Measurements from ENCODE around the gene TOMM7. TPM values are rescaled to one million over a fixed set of nuclear protein-coding genes. Genes with fewer than 3 reads are reported as not detected.
A peak's percentile ranks its signal among the peaks of the same experiment; 100 is the strongest.

Gene TOMM7
- total RNA-seq, 2 donors from 2014 or later = 335 to 356 TPM

- no peak overlapping the region for H3K4me3 Mint-ChIP-seq
- Histone ChIP-seq H3K27ac (ENCODE audit: low read depth, low read length) (peak overlapping the region; percentile 40), H3K36me3 (ENCODE audit: control insufficient read depth, insufficient read depth, low read length) (peaks cover 42% of the 10 kb centered on the region), H3K4me3 (ENCODE audit: low read length) (no peak overlapping the region), H3K9me3 (ENCODE audit: control insufficient read depth, low read length) (no peaks in the 10 kb centered on the region), H3K27me3 (ENCODE audit: control insufficient read depth, insufficient read depth, low read length, poor library complexity, severe bottlenecking) (no peaks in the 10 kb centered on the region), H3K9ac (ENCODE audit: extremely low read depth, low read length, poor library complexity, severe bottlenecking) (peak overlapping the region; percentile 49), H3K4me1 (ENCODE audit: control insufficient read depth, insufficient read depth, low read length) (peaks cover 37% of the 10 kb centered on the region)
- 86% methylated on average over 1 of the region's 1 CpG; no CpG with 5 or more reads in 1 of the 2 experiments for WGBS, 2 experiments (ENCODE audit: insufficient coverage in 1 of 2, insufficient read length in 1 of 2)
- TF ChIP-seq CTCF (conservative IDR thresholded peaks at IDR 0.05) = no peak
- H3K27me3 Mint-ChIP-seq (ENCODE audit: insufficient read depth) = no peaks in the 10 kb centered on the region
- peaks cover 78% of the 10 kb centered on the region for H3K4me1 Mint-ChIP-seq
- no peaks in the 10 kb centered on the region for H3K9me3 Mint-ChIP-seq
- peak; percentile 65 for DNase-seq
- H3K36me3 Mint-ChIP-seq (ENCODE audit: low read depth) = peaks cover 29% of the 10 kb centered on the region
- peak overlapping the region; percentile 97 for H3K27ac Mint-ChIP-seq
These were observed 11.8 kb downstream of the TOMM7 start for GRCh38 chr7:22810843-22811242.

- Mint-ChIP-seq H3K9me3 (no peaks in the 10 kb centered on the region), H3K27me3 (ENCODE audit: insufficient read depth) (no peaks in the 10 kb centered on the region), H3K4me1 (peaks cover 81% of the 10 kb centered on the region), H3K4me3 (no peak overlapping the region), H3K36me3 (ENCODE audit: low read depth) (peaks cover 22% of the 10 kb centered on the region), H3K27ac (peak overlapping the region; percentile 97)
- peaks cover 37% of the 10 kb centered on the region for H3K4me1 ChIP-seq (ENCODE audit: control insufficient read depth, insufficient read depth, low read length)
- H3K9ac ChIP-seq (ENCODE audit: extremely low read depth, low read length, poor library complexity, severe bottlenecking) = peak overlapping the region; percentile 49
- no peak overlapping the region for H3K4me3 ChIP-seq (ENCODE audit: low read length)
- TF ChIP-seq CTCF (conservative IDR thresholded peaks at IDR 0.05) = no peak
- no peaks in the 10 kb centered on the region for H3K27me3 ChIP-seq (ENCODE audit: control insufficient read depth, insufficient read depth, low read length, poor library complexity, severe bottlenecking)
- H3K27ac ChIP-seq (ENCODE audit: low read depth, low read length) = no peak overlapping the region
- peaks cover 34% of the 10 kb centered on the region for H3K36me3 ChIP-seq (ENCODE audit: control insufficient read depth, insufficient read depth, low read length)
- WGBS, 2 experiments (ENCODE audit: insufficient coverage in 1 of 2, insufficient read length in 1 of 2) = 95% methylated on average over 4 of the region's 4 CpGs
- no peaks in the 10 kb centered on the region for H3K9me3 ChIP-seq (ENCODE audit: control insufficient read depth, low read length)
- DNase-seq = peak; percentile 58
These were observed 12.6 kb downstream of the TOMM7 start for GRCh38 chr7:22809902-22810642.

- Mint-ChIP-seq H3K36me3 (ENCODE audit: low read depth) (peaks cover 9% of the 10 kb centered on the region), H3K4me1 (peaks cover 70% of the 10 kb centered on the region), H3K4me3 (no peak overlapping the region), H3K27ac (peak overlapping the region; percentile 31), H3K9me3 (peaks cover 5% of the 10 kb centered on the region), H3K27me3 (ENCODE audit: insufficient read depth) (no peaks in the 10 kb centered on the region)
- peaks cover 37% of the 10 kb centered on the region for H3K4me1 ChIP-seq (ENCODE audit: control insufficient read depth, insufficient read depth, low read length)
- no peak for TF ChIP-seq CTCF (conservative IDR thresholded peaks at IDR 0.05)
- peaks cover 4% of the 10 kb centered on the region for H3K9me3 ChIP-seq (ENCODE audit: control insufficient read depth, low read length)
- WGBS, 2 experiments (ENCODE audit: insufficient coverage in 1 of 2, insufficient read length in 1 of 2) = 87 to 89% methylated on average over 5 to 6 of the region's 6 CpGs
- no peaks in the 10 kb centered on the region for H3K27me3 ChIP-seq (ENCODE audit: control insufficient read depth, insufficient read depth, low read length, poor library complexity, severe bottlenecking)
- H3K4me3 ChIP-seq (ENCODE audit: low read length) = no peak overlapping the region
- no peak for DNase-seq
- peaks cover 20% of the 10 kb centered on the region for H3K36me3 ChIP-seq (ENCODE audit: control insufficient read depth, insufficient read depth, low read length)
- no peak overlapping the region for H3K27ac ChIP-seq (ENCODE audit: low read depth, low read length)
- H3K9ac ChIP-seq (ENCODE audit: extremely low read depth, low read length, poor library complexity, severe bottlenecking) = no peak overlapping the region
These were observed 14.5 kb downstream of the TOMM7 start for GRCh38 chr7:22808140-22808539.
